SK-N-SH (cell line): ENCODE data around the gene EGLN3.

Experiments used
- SIN3A ChIP-seq: IDR thresholded peaks from 2 replicates; pipeline ENCODE4 v1.6.1; 2012; ENCODE audit warnings: low read depth, mild to moderate bottlenecking, low read length, moderate library complexity, borderline replicate concordance
- TCF12 ChIP-seq: IDR thresholded peaks from 2 replicates; pipeline ENCODE4 v1.4.0; 2012

DNA sequence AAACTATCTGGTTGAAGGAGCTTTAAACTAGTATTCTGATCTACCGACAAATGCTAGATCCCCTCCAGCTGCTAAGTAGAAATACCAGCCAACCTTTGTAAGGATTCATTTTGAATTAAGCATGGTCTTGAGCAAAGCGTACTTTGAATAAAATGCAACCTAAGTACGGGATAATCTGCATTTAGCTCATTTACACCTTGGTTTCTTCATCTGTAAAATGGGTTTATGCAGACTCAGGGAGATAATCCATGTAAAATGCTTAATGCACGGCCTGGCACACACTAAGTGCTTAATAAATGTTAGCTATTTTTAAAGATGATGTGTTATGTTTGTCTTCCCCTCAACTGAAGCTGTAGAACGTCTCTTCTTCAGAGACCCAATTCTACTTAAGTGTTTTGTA lies 15.9 kb downstream of the EGLN3 start:
- TF ChIP-seq TCF12 (no peak), SIN3A (no peak)
